Ramos (cell line): ENCODE results near the gene CEP83.
"Not testable (repeated sequence)": the region's sequence is repeated elsewhere in the genome, so short reads cannot be mapped to it uniquely, and the experiment has no call there.

Source experiments
- in situ Hi-C: fragments of 300-500 bp; cut with MboI; formaldehyde crosslinking; loops from one replicate; pipeline ENCODE4 v1.14.3; 2022; ENCODE audit warnings: low sequenced_read_pairs; ENCODE audit not compliant: unreplicated experiment

Gene CEP83

DNA sequence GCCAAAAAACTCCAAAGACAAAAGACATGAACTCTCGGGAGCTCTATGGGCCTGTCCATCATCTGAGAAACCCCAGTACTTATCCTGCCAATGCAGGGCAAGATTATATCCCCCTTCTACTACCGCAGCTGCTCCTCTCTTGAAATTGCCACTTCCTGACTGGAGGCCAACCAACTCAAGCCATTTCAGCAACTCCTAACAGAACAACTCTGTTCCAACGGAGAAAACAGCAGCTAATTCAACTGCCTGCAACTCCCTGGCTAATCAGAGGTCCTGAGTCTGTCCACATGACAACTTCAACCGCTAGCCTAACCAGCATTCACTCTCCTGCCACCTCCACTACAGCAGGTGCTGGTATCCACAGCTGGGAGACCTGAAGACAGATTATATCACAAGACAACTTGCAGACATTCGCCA is 24.1 kb downstream of the CEP83 start:
- in situ Hi-C loops: no loop called here

- in situ Hi-C loops: no loop called here
Observed at GRCh38 chr12:94434171-94434570, 25.5 kb downstream of the CEP83 start.

DNA sequence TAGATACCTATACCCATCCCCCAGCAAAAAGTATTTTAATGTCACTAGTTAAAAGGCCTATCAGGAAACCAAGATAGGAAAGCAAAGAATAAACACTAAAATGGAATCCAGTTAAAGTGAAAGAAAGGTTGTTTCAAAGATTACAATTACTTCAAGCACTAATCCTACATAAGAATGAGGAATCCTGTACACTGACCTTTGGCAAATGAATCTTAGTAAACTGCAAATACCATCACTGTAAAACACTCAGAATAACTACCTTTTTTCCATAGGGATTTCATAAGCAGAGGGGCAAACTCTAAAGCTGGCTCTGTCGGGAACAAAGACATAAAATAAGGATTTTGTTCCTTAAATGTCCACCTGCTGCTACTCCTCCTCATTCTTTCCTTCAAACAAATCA is 25.9 kb downstream of the CEP83 start:
- in situ Hi-C loops: no loop called here

GRCh38 chr12:94430304-94430703 is 29.4 kb downstream of the CEP83 start:
- in situ Hi-C loops: no loop called here

DNA sequence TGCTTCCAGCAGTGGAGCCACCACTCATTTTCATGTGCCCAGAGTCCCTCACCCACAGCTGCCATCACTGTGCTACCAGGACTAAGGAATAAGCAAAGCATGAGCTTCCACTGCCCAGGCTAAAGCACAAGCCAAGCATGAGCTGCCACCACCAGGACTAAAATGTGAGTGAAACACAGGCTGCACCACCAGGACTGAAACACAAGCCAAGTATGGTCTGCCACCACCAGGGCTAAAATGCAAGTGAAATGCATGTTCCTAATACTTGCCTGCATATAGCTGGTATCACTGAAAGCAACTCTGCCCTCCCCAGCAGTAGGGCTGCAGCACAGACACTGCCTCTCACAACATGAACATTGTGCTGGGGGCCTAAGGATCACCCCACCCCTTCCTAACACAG is 30.0 kb downstream of the CEP83 start:
- in situ Hi-C loops: no loop called here

GRCh38 chr12:94429191-94429590 is 30.5 kb downstream of the CEP83 start:
- in situ Hi-C loops: no loop called here

GRCh38 chr12:94427501-94428381 is 31.9 kb downstream of the CEP83 start:
- in situ Hi-C loops: no loop called here

DNA sequence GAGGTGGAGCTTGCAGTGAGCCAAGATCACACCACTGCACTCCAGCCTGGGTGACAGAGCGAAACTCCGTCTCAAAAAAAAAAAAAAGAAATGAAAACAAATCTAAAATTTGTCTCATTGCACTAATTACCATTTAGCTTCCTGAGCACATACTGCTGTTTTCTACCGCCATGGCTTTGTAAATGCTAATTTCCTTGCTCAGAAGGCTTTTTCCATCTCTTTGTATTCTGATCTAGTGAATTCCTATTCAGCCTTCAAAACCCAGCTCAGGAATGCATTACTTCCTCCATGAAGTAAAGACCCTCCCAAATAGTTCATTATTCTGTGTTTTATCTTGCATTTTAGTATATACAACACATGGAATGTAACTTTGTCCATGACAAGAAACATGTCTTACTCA is 33.6 kb downstream of the CEP83 start:
- in situ Hi-C loops: no loop called here

- in situ Hi-C loops: not testable (repeated sequence)
Observed at GRCh38 chr12:94424830-94425229, 34.8 kb downstream of the CEP83 start.

DNA sequence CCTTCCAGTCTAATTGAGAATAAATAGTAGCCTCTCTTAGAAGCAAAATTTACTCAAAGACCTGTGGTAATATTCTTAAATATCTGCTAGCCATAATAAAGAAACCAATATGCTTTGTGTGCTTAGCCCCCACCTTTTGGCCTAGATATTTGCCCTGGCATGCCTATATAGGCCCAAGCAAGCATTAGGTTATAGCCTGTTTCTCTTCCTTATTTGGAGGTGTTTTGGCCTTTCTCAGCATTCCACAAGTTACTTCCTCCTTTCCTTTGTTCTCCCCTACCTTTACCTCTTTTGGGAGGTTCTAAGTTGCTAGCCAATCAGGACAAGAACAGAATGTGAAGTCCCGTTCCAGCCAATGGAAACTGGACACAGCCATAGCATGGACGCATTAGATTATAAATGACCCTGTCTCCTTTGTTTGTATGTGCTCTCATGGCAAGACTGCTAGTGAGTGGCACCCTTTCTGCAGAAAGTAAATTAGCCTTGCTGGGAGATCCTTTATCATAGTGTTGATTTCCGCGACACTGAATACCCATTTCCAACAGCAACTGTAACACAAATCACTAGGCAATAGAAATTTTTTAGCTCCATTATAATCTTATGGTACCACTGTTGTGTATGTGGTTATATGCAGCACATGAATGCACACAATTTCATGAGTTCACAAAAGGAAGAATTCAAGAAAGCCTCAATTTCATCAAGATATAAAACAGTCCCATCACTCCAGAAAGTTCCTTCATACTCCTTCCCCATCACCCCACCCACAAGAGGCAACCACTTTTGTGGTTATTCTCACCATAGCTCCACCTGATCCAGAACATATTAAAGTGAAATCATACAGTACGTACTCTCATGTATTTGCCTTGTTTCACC is 37.6 kb downstream of the CEP83 start:
- in situ Hi-C loops: no loop called here

GRCh38 chr12:94418517-94418916 is 41.1 kb downstream of the CEP83 start:
- in situ Hi-C loops: no loop called here

DNA sequence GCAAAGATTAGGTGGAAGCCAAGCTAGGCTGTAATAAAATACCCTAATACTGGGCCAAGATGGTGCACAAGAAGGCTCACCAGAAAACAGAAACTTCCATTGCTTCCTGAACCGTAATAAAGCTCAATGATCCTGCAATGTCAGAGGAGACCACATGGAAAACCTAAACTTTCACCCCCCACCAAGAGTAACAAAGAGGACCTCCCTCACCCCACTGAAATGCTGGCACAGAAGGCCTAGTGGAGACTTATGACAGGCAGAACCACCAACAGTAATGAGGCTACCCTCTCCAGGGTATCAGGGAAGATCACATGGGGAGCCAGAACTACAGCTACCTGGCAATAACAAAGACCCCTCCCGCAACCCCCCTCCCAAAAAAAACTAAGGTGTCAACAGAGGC is 43.1 kb downstream of the CEP83 start:
- in situ Hi-C loops: no loop called here

- in situ Hi-C loops: no loop called here
Observed at GRCh38 chr12:94415066-94415465, 44.6 kb downstream of the CEP83 start.

DNA sequence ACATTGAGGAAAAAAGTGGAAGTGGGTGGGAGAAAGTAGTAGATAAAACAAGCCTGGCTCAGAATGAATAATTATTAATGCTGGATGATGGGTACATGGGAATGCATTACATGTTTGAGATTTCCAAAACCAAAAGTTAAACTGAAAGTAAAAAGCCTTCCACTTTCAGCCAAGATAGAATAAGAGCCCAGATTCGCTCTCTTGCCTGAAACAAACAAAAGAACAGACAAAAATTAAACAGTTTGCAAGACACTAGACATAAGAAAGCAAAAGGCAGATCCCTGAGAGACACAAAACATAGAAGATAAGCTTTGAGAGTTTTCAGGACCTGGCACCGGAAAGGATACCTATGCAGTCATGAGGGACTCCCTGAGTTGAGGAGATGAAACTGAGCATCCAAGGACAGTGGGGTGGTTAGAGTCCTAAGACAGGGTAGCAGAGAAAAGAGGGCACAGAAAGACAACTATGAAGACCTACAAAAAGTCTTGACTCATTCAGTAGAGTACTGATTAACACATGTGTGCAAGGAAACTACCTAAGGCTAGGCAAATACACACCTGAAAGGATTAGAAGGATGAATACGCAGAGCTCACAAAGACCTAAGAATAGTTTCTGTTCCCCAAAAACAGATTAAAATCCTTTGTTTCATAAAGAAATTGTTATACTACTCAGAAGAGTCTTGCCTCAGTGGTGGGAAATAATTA is 54.1 kb downstream of the CEP83 start:
- in situ Hi-C loops: no loop called here

- in situ Hi-C loops: no loop called here
Observed at GRCh38 chr12:94404854-94405253, 54.8 kb downstream of the CEP83 start.

DNA sequence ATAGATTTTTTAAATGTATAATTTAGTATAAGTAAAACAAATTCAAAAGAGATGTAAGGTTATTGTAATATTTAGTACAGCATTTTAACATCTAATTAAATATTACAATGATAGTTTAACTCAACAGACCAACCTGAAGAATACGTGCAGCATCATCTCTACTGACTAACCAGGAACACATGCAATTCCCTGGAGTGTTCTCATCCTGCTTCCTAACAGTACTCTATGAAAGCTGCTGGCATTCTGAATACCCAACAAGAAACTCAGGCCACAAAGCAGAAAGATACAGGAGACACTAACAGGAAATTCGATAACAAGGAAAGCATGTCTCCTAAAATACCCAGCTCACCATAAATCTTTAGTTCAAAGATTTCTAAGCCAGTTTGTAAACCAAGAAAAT is 58.3 kb downstream of the CEP83 start:
- in situ Hi-C loops: no loop called here

DNA sequence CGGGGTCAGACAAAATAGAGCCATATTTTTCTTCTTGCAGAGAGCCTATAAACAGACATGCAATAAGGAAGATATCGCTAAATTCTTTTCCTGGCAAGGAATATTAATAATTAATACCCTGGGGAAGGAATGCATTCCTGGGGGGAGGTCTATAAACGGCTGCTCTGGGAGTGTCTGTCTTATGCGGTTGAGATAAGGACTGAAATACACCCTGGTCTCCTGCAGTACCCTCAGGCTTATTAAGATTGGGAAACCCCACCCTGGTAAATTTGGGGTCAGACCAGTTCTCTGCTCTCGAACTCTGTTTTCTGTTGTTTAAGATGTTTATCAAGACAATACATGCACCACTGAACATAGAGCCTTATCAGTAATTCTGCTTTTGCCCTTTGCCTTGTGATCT is 61.0 kb downstream of the CEP83 start:
- in situ Hi-C loops: not testable (repeated sequence)

DNA sequence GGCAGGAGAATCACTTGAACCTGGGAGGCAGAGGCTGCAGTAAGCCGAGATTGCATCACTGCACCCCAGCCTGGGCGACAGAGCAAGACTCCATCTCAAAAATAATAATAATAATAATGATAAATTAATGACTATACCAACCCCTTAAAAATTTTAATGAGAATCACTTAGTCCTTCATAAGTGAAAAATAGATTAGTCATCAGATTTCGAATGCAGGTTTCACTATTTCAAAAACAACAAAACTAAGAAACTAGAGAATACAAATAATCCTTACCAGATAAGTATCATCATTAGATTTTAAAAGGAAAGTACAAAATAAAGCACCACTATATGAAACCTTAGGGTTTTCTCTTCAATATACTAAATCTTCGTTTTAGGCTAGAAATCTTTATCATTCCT is 62.3 kb downstream of the CEP83 start:
- in situ Hi-C loops: no loop called here

- in situ Hi-C loops: not testable (repeated sequence)
Observed at GRCh38 chr12:94396014-94396413, 63.7 kb downstream of the CEP83 start.

- in situ Hi-C loops: no loop called here
Observed at GRCh38 chr12:94390130-94390485, 69.6 kb downstream of the CEP83 start.
